ENCODE data around the gene FAM89B.

The FAM89B gene

DNA sequence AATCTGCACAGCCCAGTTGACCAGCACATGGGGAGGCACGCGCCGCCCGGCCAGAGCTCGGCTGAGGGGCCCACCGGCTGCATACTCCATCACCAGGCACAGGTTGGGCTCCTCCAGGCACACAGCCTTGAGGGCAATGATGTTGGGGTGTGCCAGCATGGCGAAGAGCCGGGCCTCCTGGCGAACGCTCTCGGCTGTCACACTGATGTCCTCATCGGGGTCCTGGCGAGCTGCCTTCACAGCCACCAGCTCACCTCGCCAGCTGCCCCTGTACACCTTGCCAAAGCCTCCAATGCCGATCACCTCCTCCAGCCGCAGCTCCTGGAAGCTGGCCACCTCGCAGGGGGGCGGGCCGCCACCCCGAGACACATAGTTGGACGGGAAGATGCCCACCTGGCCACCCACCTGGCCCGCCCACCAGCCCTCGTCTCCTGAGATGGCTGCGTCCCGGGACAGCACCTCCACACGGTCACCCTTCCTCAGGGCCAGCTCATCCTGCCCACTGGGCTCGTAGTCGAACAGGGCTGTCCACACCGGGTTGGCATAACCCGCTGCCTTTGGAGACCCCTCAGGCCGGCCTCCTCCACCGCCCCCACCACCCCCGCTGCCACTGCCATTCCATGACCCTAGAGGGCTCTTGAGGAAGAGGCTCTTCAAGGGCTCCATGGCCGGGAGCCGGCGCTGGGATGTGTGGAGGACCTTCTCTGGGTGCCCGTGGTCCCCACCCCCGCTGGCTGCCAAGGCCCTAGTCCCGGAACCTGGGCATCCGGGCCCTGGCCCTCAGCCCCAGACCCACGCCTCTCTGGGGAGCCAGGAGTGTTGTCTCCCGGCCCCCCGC, 41.0 kb downstream of the FAM89B start:
- no peak for DNase-seq

DNA sequence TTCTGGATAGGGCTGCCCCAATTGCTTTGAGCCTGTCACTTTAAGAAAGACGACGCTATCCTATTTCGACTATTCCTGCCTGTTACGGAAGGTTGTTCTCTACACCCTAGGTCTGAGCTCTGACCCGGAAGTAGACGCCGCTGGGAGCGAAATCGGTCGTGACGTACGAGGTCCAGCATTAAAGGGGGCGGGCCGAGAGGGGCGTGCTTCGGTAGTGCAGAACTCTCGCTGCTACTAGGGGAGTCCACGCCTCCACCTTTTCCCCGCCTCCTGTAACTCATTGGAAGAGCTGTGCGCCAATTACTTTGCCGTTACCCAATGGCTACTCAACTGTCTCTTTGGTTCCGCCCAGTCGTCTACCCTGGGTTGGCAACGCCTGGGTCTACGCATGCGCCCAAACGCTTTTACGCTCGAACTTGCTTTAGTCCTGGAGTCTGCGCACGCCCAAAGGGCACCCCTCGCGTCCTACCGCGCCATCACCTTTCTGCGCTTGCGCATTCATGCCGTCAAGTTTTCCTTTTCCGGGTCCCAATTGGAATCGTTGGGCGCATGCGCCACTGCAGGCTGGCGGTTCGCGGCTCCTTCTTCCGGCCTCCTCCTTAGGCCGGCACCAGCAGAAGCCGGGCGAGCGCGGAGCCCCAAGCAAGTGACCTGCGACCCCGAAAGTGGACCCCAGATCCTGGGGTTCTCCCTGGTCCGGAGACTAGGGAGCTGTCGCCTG, 43.1 kb downstream of the FAM89B start, which contains the start of gene PCNX3:
TSS of gene PCNX3 (plus strand) at position 548 of the 721 bp plus-strand sequence. CDS start 536 bp downstream, outside the sequence.
- peak; percentile 100 for DNase-seq

DNA sequence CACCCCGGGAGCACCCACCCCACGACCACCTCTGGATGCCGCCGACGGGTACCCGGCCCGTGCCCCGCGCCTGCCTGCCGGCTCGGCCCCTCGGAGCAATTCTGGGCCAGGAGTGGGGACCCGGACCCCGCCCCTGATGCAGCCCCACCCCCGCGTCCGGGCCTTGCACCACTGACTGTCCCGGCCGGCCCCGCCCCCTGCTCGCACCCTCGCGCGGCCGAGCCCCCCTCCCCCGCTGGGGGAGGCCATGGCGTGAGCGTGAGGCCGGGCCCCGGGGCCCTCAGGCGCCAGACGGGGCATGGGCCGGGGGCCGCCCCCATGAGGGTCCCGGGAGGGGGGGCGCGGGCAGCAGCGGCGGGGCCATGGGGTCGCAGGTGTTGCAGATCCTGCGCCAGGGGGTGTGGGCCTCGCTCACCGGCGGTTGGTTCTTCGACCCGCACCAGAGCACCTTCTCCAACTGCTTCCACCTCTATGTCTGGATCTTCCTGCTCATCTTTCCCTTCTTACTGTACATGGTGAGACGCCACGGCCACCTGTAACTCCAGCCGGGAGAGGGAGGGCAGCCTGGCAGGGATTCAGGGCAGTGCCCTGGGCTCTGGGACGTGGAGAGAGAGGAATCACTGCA, 43.7 kb downstream of the FAM89B start:
- no peak for DNase-seq

DNA sequence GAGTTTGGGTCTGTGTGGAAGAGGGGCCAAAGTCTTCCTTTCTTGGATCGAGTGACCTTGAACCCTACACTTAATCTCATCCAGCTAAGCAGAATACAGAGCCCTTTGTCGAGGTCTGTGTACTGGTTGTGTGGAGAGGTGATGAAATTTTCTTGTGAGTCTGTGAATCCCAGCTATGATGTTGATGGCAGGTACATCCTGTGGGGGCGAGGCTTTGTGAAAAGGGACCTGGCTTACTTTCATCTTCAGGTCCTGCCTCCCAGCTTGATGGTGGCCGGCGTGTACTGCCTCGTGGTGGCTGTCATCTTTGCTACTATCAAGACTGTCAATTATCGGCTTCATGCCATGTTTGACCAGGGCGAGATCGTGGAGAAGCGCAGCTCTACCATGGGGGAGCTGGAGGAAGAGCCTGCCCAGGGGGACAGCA, 44.2 kb downstream of the FAM89B start:
- DNase-seq: no peak

DNA sequence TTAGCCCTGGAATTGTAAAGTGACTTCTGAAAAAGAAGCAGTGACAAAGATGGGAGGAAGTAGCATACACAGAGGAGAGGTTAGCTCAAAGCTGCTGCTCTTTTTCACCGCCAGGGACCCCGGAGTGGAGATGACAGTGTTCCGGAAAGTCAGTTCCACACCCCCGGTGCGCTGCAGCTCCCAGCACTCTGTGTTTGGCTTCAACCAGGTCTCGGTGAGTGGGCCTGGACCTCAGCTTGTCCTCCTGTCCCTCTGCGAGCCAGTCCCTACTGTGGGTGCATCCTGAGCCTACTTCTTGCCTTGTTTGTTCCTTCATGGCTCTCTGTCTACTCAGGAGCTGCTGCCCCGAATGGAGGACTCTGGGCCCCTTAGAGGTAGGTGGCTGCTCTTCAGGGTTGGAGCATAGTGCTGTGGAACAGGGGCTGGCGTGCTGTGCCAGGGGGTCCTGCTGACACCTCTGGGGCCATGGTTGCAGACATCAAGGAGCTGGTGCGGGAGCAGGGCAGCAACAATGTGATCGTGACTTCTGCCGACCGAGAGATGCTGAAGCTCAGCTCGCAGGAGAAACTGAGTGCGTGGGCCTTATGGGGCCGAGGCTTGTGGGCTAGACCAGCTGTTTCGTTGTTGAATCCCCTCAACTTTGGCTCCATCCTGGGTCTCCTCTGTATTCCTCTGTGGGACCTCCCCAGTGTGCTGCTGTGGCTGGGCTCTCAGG, 45.0 kb downstream of the FAM89B start:
- no peak for DNase-seq

DNA sequence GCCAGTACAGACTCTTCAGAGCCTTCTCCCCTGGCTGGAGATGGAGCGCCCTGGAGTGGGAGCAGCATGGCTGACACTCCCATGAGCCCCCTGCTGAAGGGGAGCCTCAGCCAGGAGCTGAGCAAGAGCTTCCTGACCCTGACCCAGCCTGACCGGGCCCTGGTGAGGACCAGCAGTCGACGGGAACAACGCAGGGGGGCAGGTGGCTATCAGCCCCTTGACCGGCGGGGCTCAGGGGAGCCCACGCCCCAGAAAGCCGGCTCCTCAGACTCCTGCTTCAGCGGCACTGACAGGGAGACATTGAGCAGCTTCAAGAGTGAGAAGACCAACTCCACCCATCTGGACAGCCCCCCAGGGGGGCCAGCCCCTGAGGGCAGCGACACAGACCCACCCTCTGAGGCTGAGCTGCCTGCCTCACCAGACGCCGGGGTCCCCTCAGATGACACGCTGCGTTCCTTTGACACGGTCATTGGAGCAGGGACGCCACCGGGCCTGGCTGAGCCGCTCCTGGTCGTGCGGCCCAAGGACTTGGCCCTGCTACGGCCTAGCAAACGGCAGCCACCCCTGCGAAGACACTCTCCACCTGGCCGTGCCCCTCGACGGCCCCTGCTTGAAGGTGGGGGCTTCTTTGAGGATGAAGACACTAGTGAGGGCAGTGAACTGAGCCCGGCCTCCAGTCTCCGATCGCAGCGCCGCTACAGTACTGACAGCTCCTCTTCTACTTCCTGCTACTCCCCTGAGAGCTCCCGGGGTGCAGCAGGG, 45.8 kb downstream of the FAM89B start:
- no peak for DNase-seq

DNA sequence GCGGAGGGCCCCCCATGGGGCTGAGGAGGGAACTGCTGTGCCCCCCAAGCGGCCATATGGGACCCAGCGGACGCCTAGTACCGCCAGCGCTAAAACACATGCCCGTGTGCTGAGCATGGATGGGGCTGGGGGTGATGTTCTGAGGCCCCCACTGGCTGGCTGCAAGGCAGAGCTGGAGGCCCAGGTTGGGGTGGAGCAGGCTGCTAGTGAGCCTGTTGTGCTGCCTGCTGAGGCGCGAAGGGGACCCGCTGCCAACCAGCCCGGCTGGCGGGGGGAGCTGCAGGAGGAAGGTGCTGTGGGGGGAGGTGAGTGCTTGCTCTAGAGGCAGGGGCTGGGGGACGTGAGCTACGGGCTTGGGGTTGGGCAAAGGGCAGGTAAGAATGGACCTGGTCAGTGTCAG, 46.4 kb downstream of the FAM89B start:
- DNase-seq: no peak

DNA sequence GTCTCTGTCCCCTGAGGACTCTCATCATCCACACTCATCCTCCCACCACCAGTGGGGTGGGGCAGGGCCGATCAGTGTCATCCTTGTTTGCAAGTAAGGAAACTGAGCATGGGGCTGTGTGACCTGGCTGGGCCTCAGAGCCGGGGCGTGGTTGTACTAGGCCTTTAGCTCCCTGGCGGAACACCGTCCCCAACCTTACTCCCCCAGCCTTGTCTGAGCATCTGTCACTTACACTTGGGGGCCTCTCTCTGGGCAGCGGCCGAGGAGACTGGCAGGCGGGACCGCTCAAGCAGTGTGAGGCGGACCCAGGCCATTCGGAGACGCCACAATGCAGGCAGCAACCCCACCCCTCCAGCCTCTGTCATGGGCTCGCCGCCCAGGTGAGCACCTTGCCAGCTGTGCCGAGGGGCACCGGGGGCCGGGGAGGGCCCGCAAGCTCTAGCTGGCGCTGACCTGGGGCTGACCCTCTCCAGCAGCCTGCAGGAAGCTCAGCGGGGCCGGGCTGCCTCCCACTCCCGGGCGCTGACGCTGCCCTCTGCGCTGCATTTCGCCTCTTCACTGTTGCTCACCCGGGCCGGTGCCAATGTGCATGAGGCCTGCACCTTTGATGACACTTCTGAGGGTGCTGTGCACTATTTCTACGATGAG, 47.1 kb downstream of the FAM89B start:
- no peak for DNase-seq

DNA sequence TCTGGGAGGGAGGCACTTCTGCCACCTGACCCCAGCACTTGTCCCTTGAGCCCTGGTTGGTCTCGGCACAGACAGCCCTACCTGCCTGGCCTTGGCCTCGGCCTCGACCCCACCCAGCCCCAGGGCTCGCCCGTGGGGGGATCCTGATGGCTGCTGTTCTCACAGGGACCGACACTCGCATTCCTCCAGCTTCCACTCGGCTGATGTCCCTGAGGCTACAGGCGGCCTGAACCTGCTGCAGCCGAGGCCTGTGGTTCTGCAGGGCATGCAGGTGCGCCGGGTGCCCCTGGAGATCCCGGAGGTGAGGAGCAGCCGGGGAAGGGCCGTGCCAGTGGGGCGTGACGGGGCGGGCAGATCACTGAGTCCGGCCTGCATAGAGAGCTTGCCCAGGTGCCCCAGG, 48.3 kb downstream of the FAM89B start:
- DNase-seq: no peak

DNA sequence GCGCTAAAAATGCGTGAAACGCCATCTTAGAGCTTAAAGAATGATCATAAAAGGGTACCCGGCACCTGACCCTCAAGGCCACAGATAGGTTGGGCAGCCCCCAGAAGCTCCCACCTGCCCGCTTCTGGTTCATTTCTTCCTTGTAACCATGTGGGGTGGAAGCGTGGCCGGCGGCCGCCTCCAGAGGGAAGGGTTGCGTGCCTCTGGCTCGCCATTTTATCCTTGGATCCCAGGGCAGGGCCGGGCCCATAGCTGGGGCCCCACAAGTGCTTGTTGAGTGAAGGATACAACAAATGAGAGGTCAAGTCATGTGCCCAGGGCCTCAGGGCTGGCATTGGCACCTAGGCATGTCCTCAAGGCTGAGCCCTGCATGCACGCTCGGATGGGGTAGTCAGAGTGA, 49.1 kb downstream of the FAM89B start:
- no peak for DNase-seq

DNA sequence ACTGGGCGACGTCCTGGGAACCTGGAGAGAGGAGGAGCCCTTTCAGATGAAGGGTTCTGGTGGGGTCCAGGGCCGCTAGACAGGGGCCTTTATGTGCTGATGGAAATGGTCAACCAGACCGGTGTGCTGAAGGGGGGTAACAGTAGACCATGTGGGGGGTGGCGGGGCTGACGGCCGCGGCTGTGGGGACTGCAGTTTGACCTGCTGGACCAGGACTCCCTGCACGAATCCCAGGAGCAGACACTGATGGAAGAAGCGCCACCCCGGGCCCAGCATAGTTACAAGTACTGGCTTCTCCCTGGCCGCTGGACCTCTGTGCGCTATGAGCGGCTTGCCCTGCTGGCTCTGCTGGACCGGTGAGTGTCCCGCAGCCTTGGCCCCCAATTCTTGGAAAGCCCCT, 49.7 kb downstream of the FAM89B start:
- DNase-seq: no peak

DNA sequence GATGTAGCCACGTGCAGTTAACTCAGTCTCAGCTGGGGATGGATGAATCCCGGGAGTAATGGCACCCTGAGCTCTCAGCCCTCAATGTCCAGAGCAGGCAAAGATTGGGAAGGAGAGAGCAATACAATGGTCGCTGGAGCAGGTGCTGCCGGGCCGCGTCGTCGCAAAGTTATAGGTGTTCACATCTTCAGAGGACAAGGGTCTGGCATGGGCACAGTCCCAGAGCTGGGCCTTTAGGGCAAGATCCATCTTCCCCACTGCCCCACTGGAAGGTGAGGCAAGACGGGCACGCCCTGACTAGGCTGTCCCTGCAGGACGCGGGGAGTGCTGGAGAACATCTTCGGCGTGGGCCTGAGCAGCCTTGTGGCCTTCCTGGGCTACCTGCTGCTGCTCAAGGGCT, 50.8 kb downstream of the FAM89B start:
- no peak for DNase-seq

All from DMS 273 treated with DMSO at 0.1 percent for 48 hours (cell line).